ENCODE measurements around the gene HSD3B2. TPM values are rescaled to one million over a fixed set of nuclear protein-coding genes. Genes with fewer than 3 reads are reported as not detected.

Gene HSD3B2
- polyA plus RNA-seq, 1 donor from 2014 or later: not detected

GRCh38 chr1:119416006-119416640 is 1.2 kb downstream of the HSD3B2 start:
- Histone ChIP-seq H3F3A (ENCODE audit: insufficient read depth, low read length, poor library complexity, severe bottlenecking) (no peaks in the 10 kb centered on the region), H4K20me1 (ENCODE audit: insufficient read depth) (no peaks in the 10 kb centered on the region), H3K9ac (ENCODE audit: low read length) (no peak overlapping the region), H3K4me3 (ENCODE audit: low read length) (no peak overlapping the region), H3K9me3 (ENCODE audit: low read length) (no peaks in the 10 kb centered on the region), H3K36me3 (ENCODE audit: insufficient read depth, low read length) (no peaks in the 10 kb centered on the region), H3K79me2 (replicated peaks; ENCODE audit: insufficient read depth, low read length) (no peaks in the 10 kb centered on the region), H3K27me3 (ENCODE audit: insufficient read depth, low read depth, low read length) (no peaks in the 10 kb centered on the region), H3K9me2 (ENCODE audit: insufficient read depth, low read length) (no peaks in the 10 kb centered on the region), H2AFZ (ENCODE audit: low read depth, low read length) (no peak overlapping the region), H3K27ac (ENCODE audit: low read length) (no peak overlapping the region), H3K4me2 (ENCODE audit: low read length) (no peak overlapping the region)
- no peak for TF ChIP-seq SMC3 (conservative IDR thresholded peaks at IDR 0.05; ENCODE audit: poor library complexity)
- no peak for TF ChIP-seq RAD21 (conservative IDR thresholded peaks at IDR 0.05)
- TF ChIP-seq TAF1 (IDR thresholded peaks at IDR 0.05; ENCODE audit: low read depth): no peak
- no peak for TF ChIP-seq EP300 (conservative IDR thresholded peaks at IDR 0.05; ENCODE audit: poor library complexity, severe bottlenecking)

DNA sequence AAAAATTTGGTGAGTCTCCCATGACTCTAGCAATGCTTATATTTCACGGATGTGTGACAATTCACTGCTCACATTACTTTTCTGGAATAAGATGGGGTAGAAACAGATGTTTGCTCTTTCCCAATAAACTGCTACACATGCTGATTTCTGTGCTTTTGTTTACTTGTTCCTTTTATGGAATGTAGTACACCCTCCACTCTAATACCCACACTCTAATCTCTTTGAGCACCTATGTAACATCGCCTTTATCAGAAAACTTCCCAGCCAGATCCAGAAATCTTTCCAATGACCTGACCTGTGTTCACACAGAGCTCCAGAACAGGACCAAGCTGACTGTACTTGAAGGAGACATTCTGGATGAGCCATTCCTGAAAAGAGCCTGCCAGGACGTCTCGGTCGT is 4.2 kb downstream of the HSD3B2 start:
- no peak overlapping the region for H3K4me2 ChIP-seq (ENCODE audit: low read length)
- no peaks in the 10 kb centered on the region for H4K20me1 ChIP-seq (ENCODE audit: insufficient read depth)
- H3K36me3 ChIP-seq (ENCODE audit: insufficient read depth, low read length): no peaks in the 10 kb centered on the region
- H3K79me2 ChIP-seq (replicated peaks; ENCODE audit: insufficient read depth, low read length): no peaks in the 10 kb centered on the region
- H3K9ac ChIP-seq (ENCODE audit: low read length): no peak overlapping the region
- no peak overlapping the region for H3K4me3 ChIP-seq (ENCODE audit: low read length)
- H2AFZ ChIP-seq (ENCODE audit: low read depth, low read length): no peak overlapping the region
- no peak overlapping the region for H3K27ac ChIP-seq (ENCODE audit: low read length)
- no peaks in the 10 kb centered on the region for H3K9me3 ChIP-seq (ENCODE audit: low read length)
- TF ChIP-seq TAF1 (IDR thresholded peaks at IDR 0.05; ENCODE audit: low read depth) (no peak), MXI1 (conservative IDR thresholded peaks at IDR 0.05; ENCODE audit: poor library complexity, severe bottlenecking) (no peak), POLR2AphosphoS5 (IDR thresholded peaks at IDR 0.05) (no peak), RAD21 (conservative IDR thresholded peaks at IDR 0.05) (no peak), CTCF (IDR thresholded peaks at IDR 0.05; ENCODE audit: poor library complexity, severe bottlenecking) (no peak), REST (IDR thresholded peaks at IDR 0.05; ENCODE audit: borderline replicate concordance) (no peak), EP300 (conservative IDR thresholded peaks at IDR 0.05; ENCODE audit: poor library complexity, severe bottlenecking) (no peak), EZH2 (IDR thresholded peaks at IDR 0.05; ENCODE audit: borderline replicate concordance, insufficient read depth, low read length, poor library complexity, severe bottlenecking) (no peak), SMC3 (conservative IDR thresholded peaks at IDR 0.05; ENCODE audit: poor library complexity) (no peak)
- no peaks in the 10 kb centered on the region for H3F3A ChIP-seq (ENCODE audit: insufficient read depth, low read length, poor library complexity, severe bottlenecking)
- no peaks in the 10 kb centered on the region for H3K27me3 ChIP-seq (ENCODE audit: insufficient read depth, low read depth, low read length)
- no peaks in the 10 kb centered on the region for H3K9me2 ChIP-seq (ENCODE audit: insufficient read depth, low read length)
